Muscle layer of duodenum (tissue), 2 donors: ENCODE measurements around the gene SUOX.

Source experiments
- H3K27ac ChIP-seq: one replicate; pipeline ENCODE4 v1.7.0; 2013; ENCODE audit warnings: mild to moderate bottlenecking, low read length
- H3K27me3 ChIP-seq: one replicate; pipeline ENCODE4 v1.7.0; 2013; ENCODE audit warnings: low read depth, mild to moderate bottlenecking, control low read depth, low read length
- H3K36me3 ChIP-seq, 2 donors: one replicate each; pipeline ENCODE4 v1.7.0; 2013; ENCODE audit warnings: low read length in 2 of 2, control low read depth in 1 of 2, mild to moderate bottlenecking in 1 of 2; ENCODE audit not compliant: insufficient read depth in 2 of 2, control insufficient read depth in 1 of 2
- H3K4me1 ChIP-seq, 2 donors: one replicate each; pipeline ENCODE4 v1.7.0; 2013; ENCODE audit warnings: low read length in 2 of 2, mild to moderate bottlenecking in 2 of 2, control low read depth in 1 of 2, moderate library complexity in 1 of 2; ENCODE audit not compliant: insufficient read depth in 2 of 2, control insufficient read depth in 1 of 2
- H3K4me3 ChIP-seq, 2 donors: one replicate each; pipeline ENCODE4 v1.7.0; 2013; ENCODE audit warnings: low read length in 2 of 2, low read depth in 1 of 2, mild to moderate bottlenecking in 1 of 2
- H3K9me3 ChIP-seq, 2 donors: one replicate each; pipeline ENCODE4 v1.7.0; 2013; ENCODE audit warnings: low read length in 2 of 2, control low read depth in 1 of 2, mild to moderate bottlenecking in 1 of 2; ENCODE audit not compliant: control insufficient read depth in 1 of 2
- donor health status: healthy.

SUOX gene

DNA sequence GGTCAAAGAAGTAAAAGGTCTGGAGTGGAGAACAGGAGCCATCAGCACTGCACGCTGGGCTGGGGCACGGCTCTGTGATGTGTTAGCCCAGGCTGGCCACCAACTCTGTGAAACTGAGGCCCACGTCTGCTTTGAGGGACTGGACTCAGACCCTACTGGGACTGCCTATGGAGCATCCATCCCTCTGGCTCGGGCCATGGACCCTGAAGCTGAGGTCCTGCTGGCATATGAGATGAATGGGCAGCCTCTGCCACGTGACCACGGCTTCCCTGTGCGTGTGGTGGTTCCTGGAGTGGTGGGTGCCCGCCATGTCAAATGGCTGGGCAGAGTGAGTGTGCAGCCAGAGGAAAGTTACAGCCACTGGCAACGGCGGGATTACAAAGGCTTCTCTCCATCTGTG, 7.1 kb downstream of the SUOX start:
- Histone ChIP-seq H3K27me3 (no peaks in the 10 kb centered on the region), H3K4me3 (no peak overlapping the region), H3K27ac (no peak overlapping the region), H3K9me3 (no peaks in the 10 kb centered on the region), H3K36me3 (peaks cover 22 to 28% of the 10 kb centered on the region in 2 donors), H3K4me1 (peaks cover 5 to 7% of the 10 kb centered on the region in 2 donors)

DNA sequence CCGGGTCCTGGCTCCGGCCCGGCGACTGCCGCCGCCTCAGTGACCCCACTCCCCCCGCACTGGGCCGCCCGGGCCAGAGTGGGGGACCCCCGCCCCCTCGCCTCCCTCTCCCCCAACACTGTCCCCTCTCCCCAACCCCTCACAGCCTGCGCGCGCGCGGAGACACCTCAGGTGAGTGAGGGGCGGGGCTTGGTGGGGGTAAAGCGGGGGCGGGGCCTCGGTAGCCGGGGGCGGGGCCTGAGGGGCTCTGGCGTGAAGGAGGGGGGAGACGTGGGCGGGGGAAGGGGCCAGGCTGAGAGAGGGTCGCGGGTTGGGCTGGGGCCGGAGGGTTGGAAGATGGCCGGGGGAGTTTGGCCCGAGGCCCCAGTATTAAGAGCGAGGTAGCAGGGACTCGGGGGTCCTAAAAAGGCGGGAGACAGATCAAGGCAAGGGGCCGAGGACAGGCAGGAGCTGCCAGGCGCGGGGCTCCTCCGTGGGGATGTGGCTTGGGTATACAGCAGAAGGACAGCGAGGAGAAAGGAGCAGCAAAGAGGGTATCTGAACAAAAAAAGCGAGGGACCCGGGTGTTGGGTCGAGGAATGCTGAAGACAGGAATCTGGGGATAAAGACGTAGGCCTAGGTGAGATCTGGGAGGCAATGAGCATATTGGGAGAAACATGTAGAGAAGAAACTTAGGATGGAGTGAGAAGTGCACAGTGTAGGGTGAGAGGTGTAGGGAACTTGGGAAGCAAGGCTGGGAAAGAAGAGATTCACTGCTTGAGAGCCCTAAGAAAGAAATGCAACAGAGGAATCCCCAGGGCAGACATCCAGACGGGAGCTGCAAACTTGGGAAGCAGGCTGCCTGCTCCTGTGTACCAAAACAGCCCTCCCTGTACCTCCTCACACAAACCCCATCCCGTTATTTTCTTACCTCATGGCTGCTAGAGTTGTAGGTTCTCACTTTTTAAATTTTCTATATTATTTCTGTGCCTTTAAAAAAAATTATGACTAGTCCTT, 10.8 kb downstream of the SUOX start:
- Histone ChIP-seq H3K9me3 (no peaks in the 10 kb centered on the region), H3K4me1 (peaks cover 5 to 7% of the 10 kb centered on the region in 2 donors), H3K4me3 (peak overlapping the region; percentile 73 to 82), H3K27ac (peak overlapping the region; percentile 72), H3K36me3 (peaks cover 14 to 18% of the 10 kb centered on the region in 2 donors), H3K27me3 (no peaks in the 10 kb centered on the region)

DNA sequence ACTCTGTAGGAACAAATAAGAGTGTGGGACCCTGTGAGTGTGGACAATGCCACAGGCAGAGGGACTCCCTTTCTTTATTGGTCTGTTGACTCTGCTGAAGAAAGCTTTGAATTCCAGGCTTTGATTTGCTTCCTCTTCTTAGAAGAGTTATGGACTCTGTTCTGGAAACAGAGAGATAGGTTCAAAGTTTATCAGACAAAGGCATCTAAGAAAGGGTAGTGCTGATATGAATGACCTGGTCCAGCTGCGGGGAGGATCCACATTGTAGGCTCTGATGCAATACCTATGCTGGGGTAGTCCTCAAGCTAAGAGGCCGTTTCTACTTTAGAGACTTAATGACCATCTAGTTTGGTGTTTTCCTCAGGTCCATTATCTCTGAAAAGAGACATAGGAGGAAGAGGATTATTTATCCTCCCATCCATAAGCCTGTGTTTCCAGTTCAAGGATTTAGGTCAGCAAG, 13.1 kb downstream of the SUOX start:
- H3K9me3 ChIP-seq: no peaks in the 10 kb centered on the region
- peaks cover 0 to 5% of the 10 kb centered on the region in 2 donors for H3K36me3 ChIP-seq
- H3K27ac ChIP-seq: no peak overlapping the region
- H3K27me3 ChIP-seq: no peaks in the 10 kb centered on the region
- no peak overlapping the region for H3K4me3 ChIP-seq
- H3K4me1 ChIP-seq: peaks cover 5 to 7% of the 10 kb centered on the region in 2 donors

DNA sequence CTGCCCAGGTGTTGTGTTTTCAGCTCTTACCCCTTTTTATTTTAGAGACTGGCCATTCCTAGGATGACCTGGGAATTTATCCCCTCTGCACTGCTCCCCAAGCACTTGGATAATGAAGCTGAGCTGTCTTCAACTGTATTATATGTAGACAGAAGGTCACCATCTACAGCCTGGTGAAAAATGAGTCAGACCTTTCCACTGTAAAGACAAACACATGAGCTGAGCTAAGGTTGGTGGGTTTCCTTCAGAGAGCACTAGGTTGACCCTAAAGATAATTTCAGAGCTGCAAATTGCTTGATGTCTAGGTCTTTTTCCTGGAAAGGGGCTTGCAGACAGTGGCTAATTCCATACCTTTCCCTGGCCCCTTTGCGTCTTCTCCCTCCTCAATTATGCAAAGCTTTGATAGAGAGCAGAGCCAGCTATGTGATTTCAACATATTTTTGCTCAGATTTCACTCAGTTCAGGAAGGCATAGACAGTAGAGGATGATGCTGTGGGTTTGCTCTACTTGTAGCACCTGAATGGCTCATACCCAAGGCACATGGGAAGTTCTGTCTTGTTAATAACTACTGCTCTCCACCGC, 14.5 kb downstream of the SUOX start:
- no peaks in the 10 kb centered on the region for H3K27me3 ChIP-seq
- peaks cover 5 to 7% of the 10 kb centered on the region in 2 donors for H3K4me1 ChIP-seq
- H3K27ac ChIP-seq: no peak overlapping the region
- no peak overlapping the region for H3K4me3 ChIP-seq
- H3K36me3 ChIP-seq: peaks cover 0 to 5% of the 10 kb centered on the region in 2 donors
- no peaks in the 10 kb centered on the region for H3K9me3 ChIP-seq

DNA sequence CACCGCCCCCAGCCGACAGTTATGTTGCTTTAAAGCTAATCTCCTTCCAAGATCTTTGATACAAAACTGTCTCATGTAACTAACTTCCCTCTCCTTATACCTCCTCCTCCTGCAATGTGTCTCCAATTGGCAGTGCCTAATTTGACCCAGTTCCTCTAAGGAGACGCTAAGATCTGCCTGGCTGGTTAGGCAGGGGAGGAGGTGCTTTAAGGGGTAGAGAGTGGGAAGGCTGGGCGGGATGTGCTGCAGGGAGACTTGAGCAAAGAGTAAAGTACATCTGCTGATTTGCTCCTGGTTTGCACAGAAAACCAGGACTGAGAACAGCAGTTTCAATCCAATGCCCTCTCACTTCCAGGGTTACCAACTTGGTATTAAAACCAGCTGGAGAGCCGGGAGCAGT, 16.4 kb downstream of the SUOX start:
- H3K4me3 ChIP-seq: no peak overlapping the region
- no peaks in the 10 kb centered on the region for H3K27me3 ChIP-seq
- peaks cover 0 to 5% of the 10 kb centered on the region in 2 donors for H3K36me3 ChIP-seq
- H3K27ac ChIP-seq: no peak overlapping the region
- H3K4me1 ChIP-seq: peaks cover 0 to under 1% of the 10 kb centered on the region in 2 donors
- no peaks in the 10 kb centered on the region for H3K9me3 ChIP-seq

DNA sequence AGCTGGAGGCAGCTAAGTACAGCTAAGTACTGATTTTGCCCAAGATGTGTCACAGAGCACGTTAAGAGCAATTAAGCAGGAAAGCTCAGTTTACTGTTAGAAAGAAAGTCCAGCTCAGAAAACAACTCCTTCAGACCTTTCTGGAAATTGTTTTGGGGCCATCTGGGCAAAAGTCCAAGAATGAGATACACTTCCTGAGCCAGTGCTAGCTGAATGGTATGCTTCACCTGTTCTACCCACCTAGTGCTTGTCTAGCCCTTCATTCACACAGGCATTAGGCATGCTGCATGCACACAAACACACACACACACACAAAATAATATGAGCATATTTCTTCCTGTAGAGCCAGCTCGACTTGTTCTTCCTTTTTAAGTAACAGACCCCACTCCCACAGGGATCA, 17.1 kb downstream of the SUOX start:
- H3K4me1 ChIP-seq: no peaks in the 10 kb centered on the region
- peaks cover 0 to 5% of the 10 kb centered on the region in 2 donors for H3K36me3 ChIP-seq
- H3K4me3 ChIP-seq: no peak overlapping the region
- H3K27ac ChIP-seq: no peak overlapping the region
- H3K9me3 ChIP-seq: no peaks in the 10 kb centered on the region
- no peaks in the 10 kb centered on the region for H3K27me3 ChIP-seq

DNA sequence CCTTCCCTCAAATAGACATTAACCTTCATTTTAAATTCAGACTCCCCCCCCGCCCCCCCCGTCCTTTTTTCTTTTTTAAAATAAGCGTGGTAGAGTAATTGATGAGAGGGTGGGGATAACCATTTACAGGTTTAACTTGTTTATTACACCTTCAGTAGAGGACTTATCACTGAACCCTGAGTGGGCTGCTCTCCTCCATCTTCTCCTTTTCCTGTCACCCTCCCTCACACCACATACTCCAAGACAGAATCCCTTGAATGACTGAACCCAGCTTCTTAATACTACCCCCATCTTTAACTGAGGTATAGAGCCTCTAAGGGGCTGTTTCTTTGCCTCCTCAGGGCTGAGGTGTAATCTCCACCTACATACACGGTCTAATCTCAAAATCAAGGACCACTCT, 20.1 kb downstream of the SUOX start:
- Histone ChIP-seq H3K4me1 (peaks cover 2 to 22% of the 10 kb centered on the region in 2 donors), H3K27me3 (no peaks in the 10 kb centered on the region), H3K4me3 (no peak overlapping the region), H3K27ac (no peak overlapping the region), H3K36me3 (peaks cover 0 to 5% of the 10 kb centered on the region in 2 donors), H3K9me3 (no peaks in the 10 kb centered on the region)

DNA sequence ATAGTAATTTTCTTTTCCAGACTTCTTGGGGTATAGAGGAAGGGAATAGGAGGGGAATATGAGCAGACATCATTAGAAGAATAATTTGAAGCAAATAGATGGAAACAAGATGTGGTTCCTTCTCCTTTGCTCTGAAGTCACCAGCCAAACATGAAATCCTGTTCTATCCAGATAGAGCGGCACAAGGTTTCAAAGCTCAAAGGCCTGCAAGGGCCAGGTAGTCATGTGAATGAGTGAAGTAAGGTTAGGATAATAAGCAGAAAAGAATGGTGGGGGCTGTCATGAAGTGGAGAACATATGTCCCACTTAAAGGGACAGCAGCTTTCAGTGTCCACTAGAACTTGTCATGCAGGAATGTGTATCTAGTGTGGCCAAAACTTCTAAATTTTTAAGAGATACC, 21.3 kb downstream of the SUOX start:
- no peak overlapping the region for H3K27ac ChIP-seq
- peaks cover 4 to 23% of the 10 kb centered on the region in 2 donors for H3K4me1 ChIP-seq
- no peaks in the 10 kb centered on the region for H3K9me3 ChIP-seq
- H3K4me3 ChIP-seq: no peak overlapping the region
- no peaks in the 10 kb centered on the region for H3K27me3 ChIP-seq
- H3K36me3 ChIP-seq: peaks cover 0 to 5% of the 10 kb centered on the region in 2 donors

DNA sequence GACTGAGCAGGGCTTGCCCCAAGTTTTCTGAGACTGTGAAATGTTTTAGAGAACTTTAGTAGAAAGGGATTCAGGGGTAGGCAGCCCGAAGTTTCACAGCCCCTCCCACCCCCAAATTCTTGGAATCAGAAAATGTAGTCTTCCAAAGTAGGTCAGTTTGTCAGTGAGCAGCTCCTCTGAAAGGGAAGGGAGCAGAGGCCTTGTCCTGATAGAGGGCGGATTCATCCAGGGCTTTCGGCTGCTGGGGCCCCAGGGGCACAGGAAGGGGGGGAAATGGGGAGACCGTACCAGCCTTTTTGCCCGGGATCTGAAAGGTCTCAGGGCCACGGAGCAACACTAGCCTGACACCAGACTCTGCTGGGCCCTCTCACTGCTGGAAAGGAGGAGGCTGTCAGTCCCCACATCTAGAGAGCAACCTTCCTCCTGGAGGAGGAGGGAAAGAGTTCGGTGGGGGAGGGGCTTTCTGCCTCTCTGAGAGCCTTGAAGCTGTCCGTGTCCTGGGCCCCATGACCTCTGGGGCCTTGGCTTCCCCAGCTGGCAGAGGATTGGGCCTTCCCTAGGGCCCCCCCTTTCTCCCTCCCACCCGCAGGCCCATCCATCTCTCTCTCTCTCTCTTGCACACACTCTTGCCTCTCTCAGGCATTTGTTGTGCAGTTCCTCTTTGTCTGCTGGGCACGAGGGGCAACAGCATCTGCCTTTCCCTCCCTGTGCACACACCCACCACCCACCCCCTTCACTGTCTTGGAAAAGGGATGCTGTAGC, 23.5 kb downstream of the SUOX start, which contains the start of gene IKZF4:
TSS of gene IKZF4 (plus strand) at position 621 of the 762 bp plus-strand sequence. CDS start 451 bp downstream, outside the sequence.
- Histone ChIP-seq H3K27me3 (no peaks in the 10 kb centered on the region), H3K27ac (peak within 1 kb of the TSS; percentile 47), H3K4me3 (peak within 1 kb of the TSS; percentile 48 to 55), H3K9me3 (no peaks in the 10 kb centered on the region), H3K36me3 (peaks cover 8% of the 10 kb centered on the region in 2 donors), H3K4me1 (peaks cover 4 to 23% of the 10 kb centered on the region in 2 donors)

DNA sequence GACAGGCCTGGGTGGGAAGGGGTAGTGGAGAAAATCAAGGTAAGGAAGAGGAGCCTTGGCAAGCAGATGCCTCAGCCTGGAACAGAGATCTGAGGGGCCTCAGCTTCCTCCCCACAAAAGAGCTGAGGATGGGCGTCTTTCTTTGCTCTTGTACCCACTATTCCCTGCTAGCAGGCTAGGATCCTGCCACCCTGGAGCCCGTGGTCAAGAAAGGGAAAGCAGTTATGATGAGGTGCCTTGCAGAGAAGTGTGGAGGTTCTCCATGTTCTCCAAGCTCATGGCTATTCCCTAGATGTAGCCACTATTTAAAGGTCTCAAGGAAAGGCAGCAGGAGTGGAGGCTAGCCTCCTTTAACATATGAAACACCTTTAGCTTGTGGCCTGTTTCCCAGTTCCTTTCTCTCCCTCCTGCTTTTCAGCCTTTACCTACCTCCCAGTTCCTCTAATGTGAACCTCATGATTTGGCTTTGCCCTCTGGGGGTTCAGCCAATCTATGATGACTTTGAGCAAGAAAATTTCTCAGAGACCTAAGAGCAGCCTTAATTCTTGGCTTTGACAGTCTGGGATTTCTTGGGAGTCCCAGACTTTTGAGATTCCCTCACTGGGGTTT, 24.9 kb downstream of the SUOX start:
- Histone ChIP-seq H3K4me3 (peak overlapping the region; percentile 48 to 55), H3K9me3 (no peaks in the 10 kb centered on the region), H3K36me3 (peaks cover 13 to 16% of the 10 kb centered on the region in 2 donors), H3K27ac (peak overlapping the region; percentile 47), H3K27me3 (no peaks in the 10 kb centered on the region), H3K4me1 (peaks cover 4 to 23% of the 10 kb centered on the region in 2 donors)
